Right lobe of liver (tissue), 6 donors: Measurements from ENCODE around the gene SPRYD4. TPM values are rescaled to one million over a fixed set of nuclear protein-coding genes. Genes with fewer than 3 reads are reported as not detected.

Source experiments
- ATAC-seq, 4 donors: fragments of 200-7000 bp; cut with Tn5 transposase; one replicate each; pipeline ENCODE4 v1.9.1; 2020; ENCODE audit warnings: mild to moderate bottlenecking in 4 of 4, moderate library complexity in 4 of 4
- DNase-seq, 3 donors: peaks; one replicate each; pipeline ENCODE4 v3.0.0-alpha.2; 2020
- H3K27ac ChIP-seq, 3 donors: fragments of 200-600 bp; one replicate each; pipeline ENCODE4 v1.8.0; 2022
- H3K27me3 ChIP-seq, 2 donors: fragments of 200-600 bp; one replicate each; pipeline ENCODE4 v1.8.0; 2022
- H3K36me3 ChIP-seq, 4 donors: fragments of 200-600 bp; sonication (generic) in 1 of 4; one replicate each; pipeline versions ENCODE4 v1.5.1 to v1.8.0; 2017 to 2022; ENCODE audit warnings: control low read depth in 1 of 4
- H3K4me1 ChIP-seq, 4 donors: fragments of 200-600 bp; sonication (generic) in 1 of 4; one replicate each; pipeline versions ENCODE4 v1.5.1 to v1.8.0; 2017 to 2022; ENCODE audit warnings: control low read depth in 1 of 4
- H3K4me3 ChIP-seq, 3 donors: fragments of 200-600 bp; one replicate each; pipeline ENCODE4 v1.8.0; 2022
- H3K9me3 ChIP-seq, 4 donors: fragments of 200-600 bp; sonication (generic) in 1 of 4; one replicate each; pipeline versions ENCODE4 v1.5.1 to v1.8.0; 2017 to 2022; ENCODE audit warnings: control low read depth in 1 of 4
- CTCF ChIP-seq, 4 donors: fragments of 200-600 bp in 3 of 4; fragments of 450-650 bp in 1 of 4; IDR thresholded peaks; one replicate each; pipeline versions ENCODE4 v1.5.1 to v1.8.0; 2016 to 2022; ENCODE audit warnings: antibody characterized with exemption in 4 of 4, mild to moderate bottlenecking in 2 of 4
- POLR2A ChIP-seq: fragments of 450-650 bp; IDR thresholded peaks from one replicate; pipeline ENCODE4 v1.6.1; 2017; ENCODE audit warnings: antibody characterized with exemption, mild to moderate bottlenecking
- WGBS: methylation state at CpG from one replicate; pipeline ENCODE4 v1.1.6; 2018; ENCODE audit warnings: low coverage, low lambda C conversion rate; ENCODE audit not compliant: insufficient coverage; ENCODE audit errors: missing lambda C conversion rate; 5-methylcytosine and 5-hydroxymethylcytosine counted together
- intact Hi-C, 2 donors: fragments of 100-400 bp; cut with DNase I; formaldehyde crosslinking; loops; one replicate each; pipeline versions ENCODE4 v1.11.2 to v1.14.1; 2022
- total RNA-seq, 6 experiments: library from RNA; depleted of rRNA in 2 of 6; stranded (reverse); fragments of >200 nt in 2 of 6; fragmentation: NEBNext Ultra II Directional in 3 of 6; extraction: Animal tissue kit (Norgen Biotek cat#: 25700) in 3 of 6; gene quantifications; one replicate each; pipeline versions ENCODE4 v1.1.0 to v1.2.4, GENCODE V29; 2016 to 2023
- donor health status: DM: no; HTN: yes; CAD: no.
- donor health status: DM: no; HTN: no; CAD: no.
- donor health status: DM: no; HTN: no; CAD: no.
- donor health status: DM: no; HTN: yes; CAD: no.
- donor health status: DM: no; HTN: yes; CAD: no.

The SPRYD4 gene
- total RNA-seq, 6 experiments from 2014 or later: 4.7 to 11.1 (median 7.8) TPM

GRCh38 chr12:56454557-56454956 lies 13.8 kb upstream of the SPRYD4 start, which contains the start of gene MIP:
MIP (minus strand) TSS chr12:56454657; CDS start chr12:56454613, 44 bp downstream.
- Histone ChIP-seq H3K27me3 (no peaks in the 10 kb centered on the region), H3K4me3 (no peak within 1 kb of the TSS), H3K27ac (no peak within 1 kb of the TSS), H3K9me3 (no peaks in the 10 kb centered on the region), H3K36me3 (no peaks in the 10 kb centered on the region), H3K4me1 (no peaks in the 10 kb centered on the region)
- intact Hi-C loops: loop anchor here (10.0 kb wide), 1 partner anchor 100 kb away; no protein-coding TSS in a partner anchor
- no peak for TF ChIP-seq CTCF (IDR thresholded peaks at IDR 0.05)
- no peak for TF ChIP-seq POLR2A
- no peak for ATAC-seq
- WGBS: no CpG with 5 or more reads among the region's 5 CpGs
- no peak for DNase-seq

- Histone ChIP-seq H3K4me3 (no peak overlapping the region), H3K27me3 (no peaks in the 10 kb centered on the region), H3K36me3 (no peaks in the 10 kb centered on the region), H3K4me1 (no peaks in the 10 kb centered on the region), H3K9me3 (no peaks in the 10 kb centered on the region), H3K27ac (no peak overlapping the region)
- DNase-seq (no peak), ATAC-seq (no peak)
- intact Hi-C loops: loop anchor here (10.0 kb wide), 1 partner anchor 103 kb away; no protein-coding TSS in a partner anchor
- TF ChIP-seq POLR2A: no peak
- no peak for TF ChIP-seq CTCF (IDR thresholded peaks at IDR 0.05)
- 67% methylated on average over 4 of the region's 4 CpGs for WGBS
Observed at GRCh38 chr12:56457817-56458216, 10.6 kb upstream of the SPRYD4 start.

GRCh38 chr12:56461235-56462159 lies 6.9 kb upstream of the SPRYD4 start:
- H3K4me3 ChIP-seq: no peak overlapping the region
- no peaks in the 10 kb centered on the region for H3K27me3 ChIP-seq
- 83% methylated on average over 10 of the region's 11 CpGs for WGBS
- H3K27ac ChIP-seq: no peak overlapping the region
- H3K9me3 ChIP-seq: no peaks in the 10 kb centered on the region
- DNase-seq (no peak), ATAC-seq (no peak)
- intact Hi-C loops: no loop called here
- peaks cover 0 to 4% (median 1%) of the 10 kb centered on the region in 4 donors for H3K4me1 ChIP-seq
- TF ChIP-seq POLR2A (no peak), CTCF (IDR thresholded peaks at IDR 0.05) (no peak)
- no peaks in the 10 kb centered on the region for H3K36me3 ChIP-seq

GRCh38 chr12:56462565-56462964 lies 5.8 kb upstream of the SPRYD4 start:
- H3K36me3 ChIP-seq: no peaks in the 10 kb centered on the region
- H3K27ac ChIP-seq: no peak overlapping the region
- no peak for TF ChIP-seq POLR2A
- no peak for TF ChIP-seq CTCF (IDR thresholded peaks at IDR 0.05)
- peaks cover 0 to 4% (median 1%) of the 10 kb centered on the region in 4 donors for H3K4me1 ChIP-seq
- DNase-seq (no peak), ATAC-seq (no peak)
- H3K4me3 ChIP-seq: no peak overlapping the region
- no peaks in the 10 kb centered on the region for H3K9me3 ChIP-seq
- intact Hi-C loops: no loop called here
- H3K27me3 ChIP-seq: no peaks in the 10 kb centered on the region
